ENCODE results near the gene ADGRG3.
A peak's percentile ranks its signal among the peaks of the same experiment; 100 is the strongest.

ADGRG3 gene

GRCh38 chr16:57628008-57628781 lies 39.9 kb upstream of the ADGRG3 start, which contains the start of gene ADGRG1:
Gene ADGRG1 (plus strand): TSS chr16:57628630. CDS start chr16:57650288, 21,658 bp downstream.
- no peak within 1 kb of the TSS for H3K4me3 Mint-ChIP-seq
- peaks cover 16% of the 10 kb centered on the region for H3K27me3 Mint-ChIP-seq
- H3K36me3 Mint-ChIP-seq = no peaks in the 10 kb centered on the region
- H3K4me1 Mint-ChIP-seq = peaks cover 10% of the 10 kb centered on the region
- H3K9me3 Mint-ChIP-seq = no peaks in the 10 kb centered on the region
- H3K27ac Mint-ChIP-seq = no peak within 1 kb of the TSS

DNA sequence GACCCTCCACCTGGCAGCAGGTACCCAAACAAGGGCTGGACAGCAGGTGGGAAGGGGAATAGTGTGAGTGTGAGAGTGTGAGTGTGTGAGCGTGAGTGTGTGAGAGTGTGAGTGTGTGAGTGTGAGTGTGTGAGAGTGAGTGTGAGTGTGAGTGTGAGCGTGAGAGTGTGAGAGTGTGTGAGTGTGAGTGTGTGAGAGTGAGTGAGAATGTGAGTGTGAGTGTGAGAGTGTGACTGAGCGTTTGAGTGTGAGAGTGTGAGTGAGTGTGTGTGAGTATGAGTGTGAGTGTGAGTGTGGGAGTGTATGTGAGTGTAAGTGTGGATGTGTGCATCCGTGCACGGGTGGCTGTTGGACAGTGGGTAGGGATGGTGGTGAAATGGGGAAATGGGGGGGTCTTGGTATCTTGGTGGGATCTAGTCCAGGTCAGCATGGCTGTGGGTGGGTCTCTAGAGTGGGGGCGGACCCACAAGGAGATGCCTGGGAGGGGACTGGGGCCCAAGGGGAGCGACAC lies 39.3 kb upstream of the ADGRG3 start:
- H3K27ac Mint-ChIP-seq = no peak overlapping the region
- H3K9me3 Mint-ChIP-seq = no peaks in the 10 kb centered on the region

DNA sequence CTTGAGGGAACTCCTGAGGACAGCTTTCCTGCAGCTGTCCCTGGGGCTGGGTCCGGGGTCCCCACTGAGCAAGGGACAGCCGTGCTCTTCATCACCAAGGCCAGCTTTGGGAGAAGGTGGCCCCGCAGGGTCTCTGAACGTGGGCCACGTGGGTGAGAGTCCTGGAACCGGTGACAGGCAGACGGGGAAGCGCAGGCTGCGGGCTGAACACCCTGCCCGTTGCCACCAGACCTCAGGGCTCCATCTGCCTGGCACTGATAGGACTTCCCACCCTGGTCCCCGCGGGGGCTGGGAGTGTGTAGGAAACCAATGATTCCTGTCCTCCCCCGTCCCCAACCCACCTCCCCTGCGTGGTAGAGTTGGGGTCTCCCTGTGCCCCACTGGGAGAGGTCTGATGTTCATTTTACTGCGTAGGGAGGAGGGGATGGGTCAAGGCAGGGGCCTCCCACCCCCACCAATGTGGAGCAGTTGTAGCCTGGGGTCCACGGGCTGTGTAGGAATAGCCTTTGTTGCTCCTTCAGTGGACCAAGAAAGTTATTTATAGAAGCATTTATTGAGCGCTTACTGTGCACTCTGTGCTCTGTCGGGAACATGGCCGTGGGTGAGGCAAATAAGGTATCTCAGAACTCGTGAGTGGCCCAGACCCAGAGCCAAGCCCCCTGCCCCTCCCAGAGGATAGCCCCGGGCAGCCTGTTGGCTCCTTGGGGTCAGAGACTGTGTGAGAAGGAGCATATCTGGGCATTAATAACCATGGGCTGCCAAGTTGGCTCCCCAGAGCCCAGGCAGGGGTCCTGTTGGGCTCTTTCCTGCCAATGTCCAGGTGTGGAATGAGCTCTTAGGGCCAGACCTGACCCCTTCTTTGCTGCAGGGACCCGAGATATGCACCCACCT lies 38.3 kb upstream of the ADGRG3 start:
- peaks cover 10% of the 10 kb centered on the region for H3K4me1 Mint-ChIP-seq
- no peaks in the 10 kb centered on the region for H3K36me3 Mint-ChIP-seq
- H3K27ac Mint-ChIP-seq = no peak overlapping the region
- H3K9me3 Mint-ChIP-seq = no peaks in the 10 kb centered on the region
- H3K4me3 Mint-ChIP-seq = no peak overlapping the region
- H3K27me3 Mint-ChIP-seq = peaks cover 16% of the 10 kb centered on the region

More for the DNA sequence above, 39.3 kb upstream of the ADGRG3 start:
- Mint-ChIP-seq H3K4me3 (no peak overlapping the region), H3K36me3 (no peaks in the 10 kb centered on the region), H3K27me3 (peaks cover 16% of the 10 kb centered on the region), H3K4me1 (peaks cover 10% of the 10 kb centered on the region)

DNA sequence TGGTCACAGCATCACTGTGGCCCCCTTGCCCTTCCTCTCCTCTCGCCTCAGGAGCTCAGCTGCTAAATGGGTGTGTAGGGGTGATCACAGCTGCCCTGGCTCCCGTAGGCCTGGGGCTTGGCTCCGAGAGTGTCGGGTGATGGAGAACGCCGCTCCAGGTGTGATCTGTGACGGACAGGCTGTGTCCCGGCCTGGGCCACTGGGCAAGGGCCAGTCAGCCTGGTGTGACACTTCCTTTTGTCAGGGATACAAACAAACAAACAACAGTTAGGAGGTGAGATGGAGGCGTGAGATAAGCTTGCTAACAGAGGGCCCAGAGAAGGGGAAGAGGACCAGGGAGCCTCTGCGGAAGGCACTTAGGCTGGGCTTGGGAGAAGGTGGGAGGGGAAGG lies 37.7 kb upstream of the ADGRG3 start:
- H3K9me3 Mint-ChIP-seq = no peaks in the 10 kb centered on the region
- H3K36me3 Mint-ChIP-seq = no peaks in the 10 kb centered on the region
- no peak overlapping the region for H3K4me3 Mint-ChIP-seq
- H3K27ac Mint-ChIP-seq = peak overlapping the region; percentile 5
- peaks cover 16% of the 10 kb centered on the region for H3K27me3 Mint-ChIP-seq
- peaks cover 10% of the 10 kb centered on the region for H3K4me1 Mint-ChIP-seq

DNA sequence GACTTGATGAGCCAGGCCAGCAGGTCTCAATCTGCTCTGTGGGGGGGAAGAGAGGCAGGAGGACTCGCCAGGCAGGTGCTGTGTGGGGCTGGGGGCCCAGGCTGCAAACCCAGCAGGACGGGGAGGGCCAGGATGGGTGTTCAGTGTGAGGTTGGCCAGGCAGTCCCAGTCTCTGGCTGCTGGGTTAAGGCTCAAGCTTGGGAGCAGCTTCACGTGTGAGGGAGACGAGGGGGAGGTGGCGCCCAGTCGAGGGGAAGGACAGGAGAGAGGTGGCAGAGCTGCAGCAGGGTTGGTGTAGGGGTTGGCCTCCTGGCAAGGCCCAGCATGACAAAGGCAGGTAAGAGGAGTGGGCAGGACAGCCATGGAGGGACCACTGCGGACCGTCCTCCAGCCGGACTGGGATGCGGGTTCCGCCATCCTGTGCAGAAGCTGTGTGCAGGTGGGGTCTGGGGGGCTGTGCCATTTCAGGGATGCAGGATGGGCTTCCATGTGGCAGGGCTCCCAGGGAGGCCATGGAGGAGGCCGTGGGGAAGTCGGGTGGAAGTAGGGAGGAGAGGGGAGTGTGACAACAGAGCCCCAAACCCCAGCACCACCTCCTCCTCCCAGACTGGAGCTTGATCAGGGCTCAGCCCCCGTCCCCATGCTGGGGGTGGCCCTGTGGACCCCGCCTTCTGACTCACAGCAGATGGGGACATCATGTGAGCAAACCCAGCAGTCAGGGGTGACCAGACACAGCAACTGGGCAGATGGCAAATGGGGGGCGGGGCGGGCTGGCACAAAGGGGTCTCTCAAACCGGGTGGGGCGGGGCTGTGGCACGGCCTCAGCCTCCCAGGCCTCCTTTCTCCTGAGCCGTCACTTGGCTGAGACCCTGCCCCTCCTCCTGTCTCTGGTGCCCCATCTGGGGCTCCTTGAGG lies 36.9 kb upstream of the ADGRG3 start:
- H3K4me1 Mint-ChIP-seq = peaks cover 10% of the 10 kb centered on the region
- peaks cover 16% of the 10 kb centered on the region for H3K27me3 Mint-ChIP-seq
- no peaks in the 10 kb centered on the region for H3K9me3 Mint-ChIP-seq
- no peak overlapping the region for H3K4me3 Mint-ChIP-seq
- no peak overlapping the region for H3K27ac Mint-ChIP-seq
- no peaks in the 10 kb centered on the region for H3K36me3 Mint-ChIP-seq

GRCh38 chr16:57632568-57632967 lies 35.5 kb upstream of the ADGRG3 start:
- H3K4me1 Mint-ChIP-seq = peaks cover 10% of the 10 kb centered on the region
- H3K27ac Mint-ChIP-seq = no peak overlapping the region
- no peak overlapping the region for H3K4me3 Mint-ChIP-seq
- peaks cover 14% of the 10 kb centered on the region for H3K27me3 Mint-ChIP-seq
- no peaks in the 10 kb centered on the region for H3K9me3 Mint-ChIP-seq
- H3K36me3 Mint-ChIP-seq = no peaks in the 10 kb centered on the region

DNA sequence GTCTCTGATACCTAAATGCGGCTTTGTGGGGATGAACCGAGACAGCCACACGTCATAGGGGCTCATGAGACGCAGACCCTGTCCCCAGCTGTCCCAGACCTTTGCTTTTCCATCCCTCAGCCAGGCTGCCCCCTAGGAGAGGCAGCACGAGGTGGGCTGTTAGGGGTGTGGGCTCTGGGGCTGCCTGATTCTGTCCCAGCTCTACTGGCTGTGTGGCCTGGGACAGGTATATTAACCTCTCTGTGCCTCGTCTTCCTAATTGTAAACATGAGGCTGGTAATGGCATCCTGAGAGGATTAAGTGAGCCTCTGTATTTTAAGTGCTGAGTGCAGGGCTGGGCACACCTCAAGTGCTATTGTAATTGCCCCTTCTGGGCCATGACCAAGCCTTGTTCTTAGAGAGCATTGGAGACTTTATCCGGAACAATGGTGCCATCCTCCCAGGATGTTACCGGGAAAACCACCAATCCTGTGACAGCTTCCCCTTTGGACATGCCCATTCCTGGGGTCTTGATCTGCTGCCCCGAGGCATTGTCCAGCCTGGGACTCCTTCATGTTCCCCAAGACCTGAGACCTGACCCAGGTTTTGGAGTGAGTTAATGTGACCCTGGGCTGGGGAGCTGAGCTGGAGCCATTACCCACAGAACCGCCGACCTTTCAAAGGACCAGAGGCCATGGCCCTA lies 34.6 kb upstream of the ADGRG3 start:
- no peaks in the 10 kb centered on the region for H3K36me3 Mint-ChIP-seq
- H3K9me3 Mint-ChIP-seq = no peaks in the 10 kb centered on the region
- no peak overlapping the region for H3K27ac Mint-ChIP-seq
- peaks cover 14% of the 10 kb centered on the region for H3K27me3 Mint-ChIP-seq
- no peak overlapping the region for H3K4me3 Mint-ChIP-seq
- peaks cover 7% of the 10 kb centered on the region for H3K4me1 Mint-ChIP-seq

DNA sequence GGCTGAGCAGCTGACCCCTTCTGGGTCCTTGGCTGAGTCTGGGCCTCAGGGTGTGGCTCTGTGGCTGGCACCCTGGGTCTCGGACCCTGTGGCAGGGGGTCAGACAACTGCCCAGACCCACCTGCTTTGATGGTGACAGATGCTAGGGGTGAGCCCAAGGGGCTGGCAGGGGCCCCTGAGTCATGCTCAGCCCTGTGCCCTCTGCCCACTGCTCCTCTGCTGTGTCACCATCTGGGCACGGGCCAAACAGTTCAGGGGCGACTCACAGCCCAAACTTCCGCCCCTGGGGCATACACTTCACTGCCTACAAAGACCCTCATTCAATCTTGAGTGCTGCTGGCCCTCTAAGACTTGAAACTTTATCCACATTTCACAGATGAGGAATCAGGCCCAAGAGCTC lies 33.9 kb upstream of the ADGRG3 start:
- H3K27me3 Mint-ChIP-seq = peaks cover 8% of the 10 kb centered on the region
- H3K9me3 Mint-ChIP-seq = no peaks in the 10 kb centered on the region

DNA sequence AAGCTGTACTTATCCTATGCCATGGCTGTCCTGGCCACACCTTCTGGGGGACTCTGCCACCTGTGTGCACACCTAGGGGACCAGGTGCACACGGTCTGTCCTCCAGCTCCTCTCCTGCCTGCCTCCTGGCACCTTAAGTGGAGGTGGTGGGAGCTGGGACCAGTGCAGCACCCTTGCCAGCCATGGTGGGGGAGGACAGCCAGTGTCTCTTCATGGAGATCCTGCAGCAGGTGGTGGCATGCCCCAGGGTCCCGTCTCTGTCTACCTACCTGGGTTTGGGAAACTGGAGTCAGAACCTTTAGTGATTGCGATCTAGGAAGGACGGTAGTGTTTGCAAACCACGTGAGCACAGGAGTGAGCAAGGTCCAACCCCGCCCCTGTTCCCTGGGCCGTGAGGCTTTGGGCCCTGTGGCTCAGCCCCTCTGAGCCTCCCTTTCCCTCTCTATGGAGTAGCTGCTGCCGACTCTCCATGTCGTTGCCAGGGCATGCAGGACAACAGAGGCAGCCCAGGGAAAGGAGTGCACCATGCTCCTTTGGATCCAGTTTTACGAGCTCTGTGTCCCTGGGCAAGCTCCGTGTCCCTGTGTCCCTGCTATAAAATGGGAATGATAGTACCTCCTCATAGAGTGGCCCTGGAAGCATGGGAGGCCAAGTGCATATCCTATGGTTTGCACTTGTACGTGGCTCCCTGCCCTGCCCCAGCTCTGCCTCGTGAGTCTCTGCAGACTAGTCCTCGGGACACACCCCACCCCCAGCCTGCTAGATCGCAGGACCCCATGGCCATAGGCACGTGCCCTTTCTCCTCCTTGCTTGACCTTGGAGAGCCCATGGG lies 32.6 kb upstream of the ADGRG3 start:
- H3K27me3 Mint-ChIP-seq = peaks cover 8% of the 10 kb centered on the region
- H3K4me3 Mint-ChIP-seq = no peak overlapping the region
- H3K9me3 Mint-ChIP-seq = no peaks in the 10 kb centered on the region

More for the DNA sequence above, 33.9 kb upstream of the ADGRG3 start:
- H3K27ac Mint-ChIP-seq = no peak overlapping the region
- peaks cover under 1% of the 10 kb centered on the region for H3K4me1 Mint-ChIP-seq
- H3K4me3 Mint-ChIP-seq = no peak overlapping the region
- H3K36me3 Mint-ChIP-seq = no peaks in the 10 kb centered on the region

GRCh38 chr16:57636184-57636583 lies 31.9 kb upstream of the ADGRG3 start:
- Mint-ChIP-seq H3K27ac (no peak overlapping the region), H3K4me1 (no peaks in the 10 kb centered on the region), H3K36me3 (no peaks in the 10 kb centered on the region), H3K4me3 (no peak overlapping the region), H3K27me3 (peaks cover 4% of the 10 kb centered on the region), H3K9me3 (no peaks in the 10 kb centered on the region)

More for the DNA sequence above, 32.6 kb upstream of the ADGRG3 start:
- Mint-ChIP-seq H3K4me1 (no peaks in the 10 kb centered on the region), H3K27ac (no peak overlapping the region), H3K36me3 (no peaks in the 10 kb centered on the region)

DNA sequence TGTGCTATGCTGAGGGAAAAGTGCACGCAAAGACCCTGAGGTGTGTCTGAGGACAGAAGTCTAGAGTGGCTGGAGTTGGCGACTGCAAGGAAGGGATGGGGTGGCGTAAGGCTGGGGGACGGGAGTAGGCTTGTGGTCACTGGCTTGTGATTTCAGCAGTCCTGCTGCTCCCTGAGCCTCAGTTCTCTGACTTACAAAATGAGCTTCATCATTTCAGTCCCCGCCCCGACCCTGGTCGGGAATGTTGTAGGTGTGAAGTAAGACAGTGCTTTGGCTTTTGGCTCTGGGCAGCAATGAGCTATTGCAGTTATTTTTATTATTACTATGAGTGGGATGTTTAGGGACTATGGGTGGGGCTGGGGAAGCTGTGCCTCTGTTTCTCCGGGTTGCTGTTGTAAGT lies 31.1 kb upstream of the ADGRG3 start:
- Mint-ChIP-seq H3K36me3 (peaks cover 1% of the 10 kb centered on the region), H3K27me3 (peaks cover 4% of the 10 kb centered on the region), H3K9me3 (no peaks in the 10 kb centered on the region), H3K4me1 (no peaks in the 10 kb centered on the region), H3K27ac (no peak overlapping the region), H3K4me3 (no peak overlapping the region)

GRCh38 chr16:57637424-57637823 lies 30.7 kb upstream of the ADGRG3 start:
- peaks cover 4% of the 10 kb centered on the region for H3K27me3 Mint-ChIP-seq
- peaks cover 1% of the 10 kb centered on the region for H3K36me3 Mint-ChIP-seq
- H3K4me3 Mint-ChIP-seq = no peak overlapping the region
- H3K4me1 Mint-ChIP-seq = no peaks in the 10 kb centered on the region
- no peak overlapping the region for H3K27ac Mint-ChIP-seq
- H3K9me3 Mint-ChIP-seq = no peaks in the 10 kb centered on the region

- no peak overlapping the region for H3K27ac Mint-ChIP-seq
- H3K27me3 Mint-ChIP-seq = peaks cover 4% of the 10 kb centered on the region
- no peaks in the 10 kb centered on the region for H3K4me1 Mint-ChIP-seq
- H3K36me3 Mint-ChIP-seq = peaks cover 1% of the 10 kb centered on the region
- no peak overlapping the region for H3K4me3 Mint-ChIP-seq
- H3K9me3 Mint-ChIP-seq = no peaks in the 10 kb centered on the region
Observed at GRCh38 chr16:57637965-57638364, 30.1 kb upstream of the ADGRG3 start.

- peaks cover 4% of the 10 kb centered on the region for H3K27me3 Mint-ChIP-seq
- H3K9me3 Mint-ChIP-seq = no peaks in the 10 kb centered on the region
- no peak overlapping the region for H3K4me3 Mint-ChIP-seq
- peaks cover 1% of the 10 kb centered on the region for H3K36me3 Mint-ChIP-seq
- H3K27ac Mint-ChIP-seq = no peak overlapping the region
- no peaks in the 10 kb centered on the region for H3K4me1 Mint-ChIP-seq
Observed at GRCh38 chr16:57638381-57638780, 29.7 kb upstream of the ADGRG3 start.
